HEK293T (cell line): ENCODE data around the gene C14orf132.

Experiments used
- CTCF ChIA-PET: fragments of 350-600 bp; formaldehyde crosslinking; extraction: SDS; loops from one replicate; lab custom pipeline; 2021; ENCODE audit warnings: antibody characterized with exemption, inconsistent platforms; lab: Yijun Ruan, JAX
- POLR2A ChIA-PET: fragments of 350-600 bp; formaldehyde crosslinking; extraction: SDS; loops from one replicate; lab custom pipeline; 2020; ENCODE audit warnings: antibody characterized with exemption, inconsistent platforms; lab: Yijun Ruan, JAX
- DNase-seq: peaks from one replicate; pipeline ENCODE4 v3.0.0; 2012; ENCODE audit warnings: mixed read lengths; ENCODE audit errors: extremely low spot score
- ARNT ChIP-seq: fragments of 450-650 bp; IDR thresholded peaks from 2 replicates; pipeline ENCODE4 v1.6.1; 2017; ENCODE audit warnings: mild to moderate bottlenecking
- BHLHE40 ChIP-seq: fragments of 450-650 bp; IDR thresholded peaks from 2 replicates; pipeline ENCODE4 v1.6.1; 2016; ENCODE audit warnings: mild to moderate bottlenecking, moderate library complexity, borderline replicate concordance
- CTBP1 ChIP-seq: fragments of 450-650 bp; IDR thresholded peaks from 2 replicates; pipeline ENCODE4 v1.6.1; 2016; ENCODE audit warnings: borderline replicate concordance
- ELF4 ChIP-seq: fragments of 450-650 bp; IDR thresholded peaks from 2 replicates; pipeline ENCODE4 v1.6.1; 2017; ENCODE audit warnings: antibody characterized with exemption
- FOXA1 ChIP-seq: fragments of 450-650 bp; IDR thresholded peaks from 2 replicates; pipeline ENCODE4 v1.6.1; 2016; ENCODE audit warnings: mild to moderate bottlenecking
- FOXK2 ChIP-seq: fragments of 450-650 bp; IDR thresholded peaks from 2 replicates; pipeline ENCODE4 v1.6.1; 2016; ENCODE audit warnings: mild to moderate bottlenecking
- FOXM1 ChIP-seq: fragments of 450-650 bp; IDR thresholded peaks from 2 replicates; pipeline ENCODE4 v1.6.1; 2017; ENCODE audit warnings: mild to moderate bottlenecking, borderline replicate concordance
- HDGF ChIP-seq: fragments of 450-650 bp; IDR thresholded peaks from 2 replicates; pipeline ENCODE4 v1.6.1; 2017; ENCODE audit warnings: antibody characterized with exemption, borderline replicate concordance
- L3MBTL2 ChIP-seq: fragments of 450-650 bp; conservative IDR thresholded peaks from 2 replicates; pipeline ENCODE4 v1.6.1; 2016; ENCODE audit warnings: mild to moderate bottlenecking
- LEF1 ChIP-seq: fragments of 450-650 bp; IDR thresholded peaks from 2 replicates; pipeline ENCODE4 v1.6.1; 2017; ENCODE audit warnings: mild to moderate bottlenecking, borderline replicate concordance
- NFRKB ChIP-seq: fragments of 450-650 bp; IDR thresholded peaks from 2 replicates; pipeline ENCODE4 v1.6.1; 2016; ENCODE audit warnings: mild to moderate bottlenecking, moderate library complexity
- SP1 ChIP-seq: fragments of 450-650 bp; IDR thresholded peaks from 2 replicates; pipeline ENCODE4 v1.6.1; 2017
- SUZ12 ChIP-seq: fragments of 450-650 bp; IDR thresholded peaks from 2 replicates; pipeline ENCODE4 v1.6.1; 2016; ENCODE audit warnings: mild to moderate bottlenecking
- TARDBP ChIP-seq: fragments of 450-650 bp; IDR thresholded peaks from 2 replicates; pipeline ENCODE4 v1.6.1; 2016
- ZNF384 ChIP-seq: fragments of 450-650 bp; IDR thresholded peaks from 2 replicates; pipeline ENCODE4 v1.6.1; 2016
- TF ChIP-seq, protein P1 (sequence below): fragments of 450-650 bp; IDR thresholded peaks from 2 replicates; pipeline ENCODE4 v1.6.1; 2016

The C14orf132 gene

GRCh38 chr14:96088481-96088880 lies 49.3 kb downstream of the C14orf132 start:
- CTCF ChIA-PET: no interaction called here
- no peak for DNase-seq

DNA sequence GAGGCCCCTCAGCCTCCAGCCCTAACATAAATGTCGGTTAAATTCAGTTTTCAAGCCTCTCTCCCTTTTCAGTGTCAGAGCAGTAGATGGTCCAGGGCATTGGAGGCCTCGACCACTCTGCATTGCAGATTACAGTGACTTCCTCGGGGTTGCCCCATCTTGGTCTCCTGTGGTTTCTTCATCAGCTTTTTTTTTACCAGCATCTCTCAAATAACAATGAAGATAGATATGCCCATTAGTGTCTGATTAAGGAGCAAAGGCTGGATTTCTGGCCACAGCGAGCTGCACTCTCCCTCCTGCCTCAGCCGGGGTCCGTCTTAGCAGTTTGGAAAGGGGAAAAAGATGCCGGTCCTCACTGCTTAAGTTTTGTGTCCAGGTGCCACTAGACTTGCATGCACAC lies 49.7 kb downstream of the C14orf132 start:
- POLR2A ChIA-PET: no interaction called here
- CTCF ChIA-PET: no interaction called here

More at GRCh38 chr14:96088481-96088880, 49.3 kb downstream of the C14orf132 start:
- TF ChIP-seq HDGF (no peak), L3MBTL2 (no peak), BHLHE40 (no peak), NFRKB (no peak), ARNT (no peak), SUZ12 (no peak), CTBP1 (no peak), ZNF384 (no peak), FOXK2 (no peak), FOXM1 (no peak), SP1 (no peak), LEF1 (no peak)
- TF ChIP-seq, protein P1, sequence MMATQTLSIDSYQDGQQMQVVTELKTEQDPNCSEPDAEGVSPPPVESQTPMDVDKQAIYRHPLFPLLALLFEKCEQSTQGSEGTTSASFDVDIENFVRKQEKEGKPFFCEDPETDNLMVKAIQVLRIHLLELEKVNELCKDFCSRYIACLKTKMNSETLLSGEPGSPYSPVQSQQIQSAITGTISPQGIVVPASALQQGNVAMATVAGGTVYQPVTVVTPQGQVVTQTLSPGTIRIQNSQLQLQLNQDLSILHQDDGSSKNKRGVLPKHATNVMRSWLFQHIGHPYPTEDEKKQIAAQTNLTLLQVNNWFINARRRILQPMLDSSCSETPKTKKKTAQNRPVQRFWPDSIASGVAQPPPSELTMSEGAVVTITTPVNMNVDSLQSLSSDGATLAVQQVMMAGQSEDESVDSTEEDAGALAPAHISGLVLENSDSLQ: no peak
- POLR2A ChIA-PET: no interaction called here

GRCh38 chr14:96089401-96089800 lies 50.2 kb downstream of the C14orf132 start:
- ChIA-PET CTCF (interaction anchor here (0.6 kb wide), 1 partner anchor 13 kb away, joined by 3 read pairs; no protein-coding TSS in a partner anchor), POLR2A (no interaction called here)
- no peak for DNase-seq
- TF ChIP-seq SUZ12 (no peak), LEF1 (no peak), SP1 (no peak), FOXA1 (no peak), TARDBP (no peak), ELF4 (no peak), ARNT (no peak), NFRKB (no peak), CTBP1 (no peak)

More for the DNA sequence above, 49.7 kb downstream of the C14orf132 start:
- no peak for TF ChIP-seq NFRKB
- TF ChIP-seq SUZ12: no peak
- TF ChIP-seq ARNT: no peak
- TF ChIP-seq, protein P1: no peak
- no peak for TF ChIP-seq HDGF
- no peak for TF ChIP-seq ELF4
- no peak for TF ChIP-seq LEF1
- no peak for TF ChIP-seq ZNF384
- no peak for TF ChIP-seq FOXK2
- TF ChIP-seq CTBP1: no peak
- TF ChIP-seq TARDBP: no peak
- no peak for TF ChIP-seq FOXM1
- TF ChIP-seq L3MBTL2: no peak
- no peak for TF ChIP-seq SP1
- no peak for TF ChIP-seq BHLHE40
- no peak for TF ChIP-seq FOXA1
- DNase-seq: no peak

DNA sequence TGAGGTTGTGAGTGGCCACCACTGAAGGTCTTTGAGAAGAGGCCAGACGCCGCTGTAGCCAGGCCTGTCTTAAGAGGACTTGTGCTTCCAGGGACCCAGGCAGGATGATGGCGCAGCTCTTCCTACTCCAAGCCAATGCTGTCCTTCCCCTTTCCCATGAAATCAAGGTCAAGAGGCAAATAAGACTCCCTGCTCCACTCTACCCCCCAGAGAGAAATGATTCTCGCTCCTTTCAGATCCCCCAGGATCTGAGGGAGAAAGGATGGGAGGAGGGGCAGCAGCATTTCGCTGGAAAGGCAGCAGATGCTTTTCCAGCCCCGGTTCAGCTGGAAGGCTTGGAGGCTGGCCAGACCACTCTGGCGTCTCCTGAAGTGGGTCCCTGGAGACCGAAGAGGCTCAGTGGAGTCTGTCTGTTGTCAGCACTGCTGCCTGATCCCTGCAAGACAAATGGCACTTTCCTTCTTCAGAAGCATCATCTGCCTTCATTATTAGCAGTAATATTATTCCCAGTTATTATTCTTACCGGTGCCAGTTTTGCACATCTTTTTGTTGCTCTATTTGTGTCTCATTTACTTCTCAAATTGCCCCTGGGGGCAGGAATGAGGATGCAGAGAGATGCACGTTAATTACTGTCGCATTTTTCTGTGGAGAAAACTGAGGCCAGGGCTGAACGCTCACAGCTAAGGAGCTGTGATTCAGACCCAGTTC lies 51.4 kb downstream of the C14orf132 start:
- POLR2A ChIA-PET: no interaction called here
- CTCF ChIA-PET: no interaction called here
- TF ChIP-seq FOXK2 (no peak), ARNT (no peak), ZNF384 (no peak), HDGF (no peak), TARDBP (no peak), SUZ12 (no peak), FOXM1 (no peak), FOXA1 (no peak), BHLHE40 (no peak), SP1 (no peak), LEF1 (no peak), CTBP1 (no peak), ELF4 (no peak), L3MBTL2 (no peak), NFRKB (no peak)
- TF ChIP-seq, protein P1: no peak
- DNase-seq: no peak

DNA sequence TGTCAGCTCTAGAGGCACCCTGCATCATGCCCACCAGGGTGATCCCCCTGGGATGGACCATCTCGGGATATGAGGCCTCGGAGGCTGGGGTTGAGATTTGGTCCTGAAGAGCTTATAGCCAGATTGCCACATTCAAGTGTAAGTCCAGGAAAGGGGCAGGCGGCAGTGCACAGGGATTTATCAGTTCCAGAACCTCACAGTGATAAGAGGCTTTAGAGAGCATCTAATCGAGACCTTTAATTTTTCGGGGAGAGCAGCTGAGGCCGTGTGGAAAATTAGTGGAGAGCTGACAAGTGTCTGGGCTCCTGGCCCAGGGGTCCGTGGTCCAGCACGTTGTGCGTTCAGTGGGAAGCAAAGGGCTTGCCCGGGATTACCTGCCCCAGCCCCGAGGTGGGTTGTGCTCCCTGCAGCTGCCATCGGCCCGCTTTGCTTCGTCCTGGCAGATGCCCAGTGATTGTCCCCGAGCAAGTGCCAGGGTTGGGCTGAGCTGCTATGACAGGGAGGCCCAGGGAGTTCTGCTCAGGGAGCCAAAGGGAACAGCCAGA lies 52.1 kb downstream of the C14orf132 start:
- ChIA-PET CTCF (no interaction called here), POLR2A (interaction anchor here (0.5 kb wide), 1 partner anchor 398 kb away, joined by 3 read pairs; no protein-coding TSS in a partner anchor)
- TF ChIP-seq HDGF: no peak
- TF ChIP-seq LEF1: no peak
- TF ChIP-seq FOXK2: no peak
- TF ChIP-seq ELF4: no peak
- TF ChIP-seq NFRKB: no peak
- no peak for TF ChIP-seq ZNF384
- no peak for TF ChIP-seq ARNT
- no peak for TF ChIP-seq SP1
- TF ChIP-seq, protein P1: no peak
- no peak for TF ChIP-seq FOXM1
- no peak for TF ChIP-seq CTBP1
- no peak for TF ChIP-seq BHLHE40
- TF ChIP-seq TARDBP: no peak
- no peak for TF ChIP-seq FOXA1
- TF ChIP-seq SUZ12: no peak
- TF ChIP-seq L3MBTL2: no peak
- no peak for DNase-seq
